HG03442 (cell line): ENCODE data around the gene WWC1.
"Not testable (repeated sequence)": the region's sequence is repeated elsewhere in the genome, so short reads cannot be mapped to it uniquely, and the experiment has no call there.

Experiments
- ATAC-seq: cut with Tn5 transposase; IDR thresholded peaks from one replicate; pipeline ENCODE4 v1.9.1; 2021; ENCODE audit warnings: mild to moderate bottlenecking, moderate library complexity; ENCODE audit not compliant: unreplicated experiment

The WWC1 gene

GRCh38 chr5:168286386-168286785, 5.1 kb upstream of the WWC1 start:
- ATAC-seq: peak; percentile 47

- not testable (repeated sequence) for ATAC-seq
These were observed 4.6 kb upstream of the WWC1 start for GRCh38 chr5:168286863-168287262.

- no peak for ATAC-seq
These were observed 4.1 kb upstream of the WWC1 start for GRCh38 chr5:168287362-168287761.

- no peak for ATAC-seq
These were observed 2.8 kb upstream of the WWC1 start for GRCh38 chr5:168288349-168289245.

GRCh38 chr5:168290902-168291341, 523 bp upstream of the WWC1 start:
- no peak for ATAC-seq

GRCh38 chr5:168291964-168292785, 730 bp downstream of the WWC1 start:
- peak; percentile 24 for ATAC-seq

- ATAC-seq: no peak
These were observed 1.6 kb downstream of the WWC1 start for GRCh38 chr5:168292786-168293696.

GRCh38 chr5:168295574-168296201, 4.2 kb downstream of the WWC1 start:
- ATAC-seq: no peak

- no peak for ATAC-seq
These were observed 5.2 kb downstream of the WWC1 start for GRCh38 chr5:168296682-168297081.

- ATAC-seq: no peak
These were observed 7.5 kb downstream of the WWC1 start for GRCh38 chr5:168298949-168299348.

GRCh38 chr5:168299372-168299771, 7.9 kb downstream of the WWC1 start:
- no peak for ATAC-seq

- no peak for ATAC-seq
These were observed 9.1 kb downstream of the WWC1 start for GRCh38 chr5:168300326-168301182.

GRCh38 chr5:168301593-168302390, 10.3 kb downstream of the WWC1 start:
- ATAC-seq: no peak

- ATAC-seq: no peak
These were observed 11.3 kb downstream of the WWC1 start for GRCh38 chr5:168302785-168303184.

GRCh38 chr5:168303393-168304025, 12.1 kb downstream of the WWC1 start:
- ATAC-seq: no peak

GRCh38 chr5:168304349-168304748, 12.9 kb downstream of the WWC1 start:
- no peak for ATAC-seq

GRCh38 chr5:168305281-168305680, 13.8 kb downstream of the WWC1 start:
- ATAC-seq: no peak

- no peak for ATAC-seq
These were observed 15.6 kb downstream of the WWC1 start for GRCh38 chr5:168307022-168307421.
